ENCODE results near the gene PIP5K1C. TPM values are rescaled to one million over a fixed set of nuclear protein-coding genes. Genes with fewer than 3 reads are reported as not detected.

Gene PIP5K1C
- total RNA-seq, 8 experiments from 2014 or later = 6.7 to 21.4 (median 13.7) TPM

GRCh38 chr19:3658004-3658869 is 42.0 kb downstream of the PIP5K1C start:
- peak in 5 of 8 experiments; percentile 14 to 62 (median 57) for ATAC-seq (replicated peaks in 6 of 8)
- no peak overlapping the region for H3K4me3 ChIP-seq
- H3K4me1 ChIP-seq (replicated peaks in 1 of 2) = peaks cover 21 to 29% of the 10 kb centered on the region in 2 donors
- in situ Hi-C loops (cut with MboI; ENCODE audit: low pct_unique_long_range_greater_than_20kb in 2 of 9, low sequenced_read_pairs in 9 of 9, unreplicated experiment in 9 of 9) = loop anchor here in 2 of 9 experiments (25.0 kb wide), 1 partner anchor 554 kb away; no protein-coding TSS in a partner anchor
- 70 to 100% (median 83%) methylated on average over 1 to 6 of the region's 39 CpGs; no CpG with 5 or more reads in 5 of the 10 experiments for WGBS, 10 experiments
- H3K27ac ChIP-seq = peak overlapping the region; percentile 85 to 92

- Histone ChIP-seq H3K4me1 (replicated peaks in 1 of 2) (peaks cover 21 to 29% of the 10 kb centered on the region in 2 donors), H3K4me3 (no peak overlapping the region), H3K27ac (peak overlapping the region; percentile 85 to 92)
- 87 to 100% (median 100%) methylated on average over 1 to 4 of the region's 16 CpGs; no CpG with 5 or more reads in 5 of the 10 experiments for WGBS, 10 experiments
- in situ Hi-C loops (cut with MboI; ENCODE audit: low pct_unique_long_range_greater_than_20kb in 2 of 9, low sequenced_read_pairs in 9 of 9, unreplicated experiment in 9 of 9) = loop anchor here in 2 of 9 experiments (25.0 kb wide), 1 partner anchor 555 kb away; no protein-coding TSS in a partner anchor
- ATAC-seq (replicated peaks in 6 of 8) = no peak
Observed at GRCh38 chr19:3657395-3657769, 42.9 kb downstream of the PIP5K1C start.

GRCh38 chr19:3656747-3657394 is 43.4 kb downstream of the PIP5K1C start:
- Histone ChIP-seq H3K27ac (peak overlapping the region in 1 of 2 donors; percentile 40), H3K4me1 (replicated peaks in 1 of 2) (peaks cover 21 to 29% of the 10 kb centered on the region in 2 donors), H3K4me3 (no peak overlapping the region)
- 83 to 100% (median 95%) methylated on average over 1 to 9 of the region's 19 CpGs; no CpG with 5 or more reads in 6 of the 10 experiments for WGBS, 10 experiments
- no peak for ATAC-seq (replicated peaks in 6 of 8)
- in situ Hi-C loops (cut with MboI; ENCODE audit: low pct_unique_long_range_greater_than_20kb in 2 of 9, low sequenced_read_pairs in 9 of 9, unreplicated experiment in 9 of 9) = loop anchor here in 2 of 9 experiments (25.0 kb wide), 1 partner anchor 555 kb away; no protein-coding TSS in a partner anchor

GRCh38 chr19:3656073-3656746 is 44.1 kb downstream of the PIP5K1C start:
- in situ Hi-C loops (cut with MboI; ENCODE audit: low pct_unique_long_range_greater_than_20kb in 2 of 9, low sequenced_read_pairs in 9 of 9, unreplicated experiment in 9 of 9) = loop anchor here in 2 of 9 experiments (25.0 kb wide), 1 partner anchor 556 kb away; no protein-coding TSS in a partner anchor
- WGBS, 10 experiments = 86 to 100% (median 94%) methylated on average over 2 to 12 of the region's 36 CpGs; no CpG with 5 or more reads in 7 of the 10 experiments
- Histone ChIP-seq H3K4me1 (replicated peaks in 1 of 2) (peaks cover 21 to 29% of the 10 kb centered on the region in 2 donors), H3K4me3 (no peak overlapping the region), H3K27ac (peak overlapping the region; percentile 82 to 91)
- ATAC-seq (replicated peaks in 6 of 8) = peak; percentile 9 to 42 (median 20)

- no peak overlapping the region for H3K4me3 ChIP-seq
- H3K4me1 ChIP-seq (replicated peaks in 1 of 2) = peaks cover 21 to 29% of the 10 kb centered on the region in 2 donors
- 10 to 100% (median 84%) methylated on average over 2 to 9 of the region's 25 CpGs; no CpG with 5 or more reads in 2 of the 10 experiments for WGBS, 10 experiments
- peak overlapping the region; percentile 82 to 91 for H3K27ac ChIP-seq
- in situ Hi-C loops (cut with MboI; ENCODE audit: low pct_unique_long_range_greater_than_20kb in 2 of 9, low sequenced_read_pairs in 9 of 9, unreplicated experiment in 9 of 9) = loop anchor here in 2 of 9 experiments (25.0 kb wide), 1 partner anchor 557 kb away; no protein-coding TSS in a partner anchor
- peak; percentile 82 to 96 (median 90) for ATAC-seq (replicated peaks in 6 of 8)
Observed at GRCh38 chr19:3655402-3656072, 44.7 kb downstream of the PIP5K1C start.

- in situ Hi-C loops (cut with MboI; ENCODE audit: low pct_unique_long_range_greater_than_20kb in 2 of 9, low sequenced_read_pairs in 9 of 9, unreplicated experiment in 9 of 9) = loop anchor here in 2 of 9 experiments (25.0 kb wide), 1 partner anchor 558 kb away; no protein-coding TSS in a partner anchor
- peaks cover 18 to 23% of the 10 kb centered on the region in 2 donors for H3K4me1 ChIP-seq (replicated peaks in 1 of 2)
- 87 to 100% (median 94%) methylated on average over 2 to 7 of the region's 20 CpGs; no CpG with 5 or more reads in 6 of the 10 experiments for WGBS, 10 experiments
- no peak for ATAC-seq (replicated peaks in 6 of 8)
- H3K4me3 ChIP-seq = no peak overlapping the region
- no peak overlapping the region for H3K27ac ChIP-seq
Observed at GRCh38 chr19:3653865-3654513, 46.3 kb downstream of the PIP5K1C start.

GRCh38 chr19:3653081-3653795 is 47.0 kb downstream of the PIP5K1C start:
- Histone ChIP-seq H3K4me1 (replicated peaks in 1 of 2) (peaks cover 10 to 16% of the 10 kb centered on the region in 2 donors), H3K27ac (no peak overlapping the region), H3K4me3 (no peak overlapping the region)
- in situ Hi-C loops (cut with MboI; ENCODE audit: low pct_unique_long_range_greater_than_20kb in 2 of 9, low sequenced_read_pairs in 9 of 9, unreplicated experiment in 9 of 9) = loop anchor here in 2 of 9 experiments (25.0 kb wide), 1 partner anchor 559 kb away; no protein-coding TSS in a partner anchor
- 96 to 100% methylated on average over 1 to 11 of the region's 37 CpGs; no CpG with 5 or more reads in 8 of the 10 experiments for WGBS, 10 experiments
- no peak for ATAC-seq (replicated peaks in 6 of 8)

GRCh38 chr19:3652422-3652821 is 47.8 kb downstream of the PIP5K1C start:
- in situ Hi-C loops (cut with MboI; ENCODE audit: low pct_unique_long_range_greater_than_20kb in 2 of 9, low sequenced_read_pairs in 9 of 9, unreplicated experiment in 9 of 9) = loop anchor here in 2 of 9 experiments (25.0 kb wide), 1 partner anchor 560 kb away; no protein-coding TSS in a partner anchor

GRCh38 chr19:3651684-3652083 is 48.6 kb downstream of the PIP5K1C start:
- no peak overlapping the region for H3K27ac ChIP-seq
- no peak overlapping the region for H3K4me3 ChIP-seq
- peaks cover 10 to 11% of the 10 kb centered on the region in 2 donors for H3K4me1 ChIP-seq (replicated peaks in 1 of 2)
- WGBS, 10 experiments = 85 to 100% (median 100%) methylated on average over 1 to 6 of the region's 33 CpGs; no CpG with 5 or more reads in 4 of the 10 experiments
- no peak for ATAC-seq (replicated peaks in 6 of 8)
- in situ Hi-C loops (cut with MboI; ENCODE audit: low pct_unique_long_range_greater_than_20kb in 2 of 9, low sequenced_read_pairs in 9 of 9, unreplicated experiment in 9 of 9) = loop anchor here in 2 of 9 experiments (25.0 kb wide), 1 partner anchor 561 kb away; no protein-coding TSS in a partner anchor

More at GRCh38 chr19:3652422-3652821, 47.8 kb downstream of the PIP5K1C start:
- Histone ChIP-seq H3K4me1 (replicated peaks in 1 of 2) (peaks cover 10 to 11% of the 10 kb centered on the region in 2 donors), H3K27ac (no peak overlapping the region), H3K4me3 (no peak overlapping the region)
- no peak for ATAC-seq (replicated peaks in 6 of 8)
- 100% methylated on average over 1 of the region's 14 CpGs; no CpG with 5 or more reads in 9 of the 10 experiments for WGBS, 10 experiments

- Histone ChIP-seq H3K27ac (no peak overlapping the region), H3K4me3 (no peak overlapping the region), H3K4me1 (replicated peaks in 1 of 2) (no peaks in the 10 kb centered on the region)
- WGBS, 10 experiments = no CpG with 5 or more reads among the region's 16 CpGs
- in situ Hi-C loops (cut with MboI; ENCODE audit: low pct_unique_long_range_greater_than_20kb in 2 of 9, low sequenced_read_pairs in 9 of 9, unreplicated experiment in 9 of 9) = loop anchor here in 2 of 9 experiments (25.0 kb wide), 1 partner anchor 562 kb away; no protein-coding TSS in a partner anchor
- ATAC-seq (replicated peaks in 6 of 8) = no peak
Observed at GRCh38 chr19:3649888-3650287, 50.4 kb downstream of the PIP5K1C start.
